SK-N-SH (cell line): ENCODE measurements around the gene TRIP6. TPM values are rescaled to one million over a fixed set of nuclear protein-coding genes. Genes with fewer than 3 reads are reported as not detected.

Experiments used
- CTCF ChIA-PET: fragments of 300-600, 350-600 bp; formaldehyde crosslinking; extraction: SDS; loops from one replicate; lab custom pipeline; 2021; lab: Yijun Ruan, JAX
- POLR2A ChIA-PET: fragments of 350-600 bp; sonication (Branson Sonifier 250); formaldehyde crosslinking; extraction: SDS; loops from one replicate; lab custom pipeline; 2020; ENCODE audit warnings: antibody characterized with exemption, inconsistent platforms; lab: Yijun Ruan, JAX
- DNase-seq: peaks from one replicate; pipeline ENCODE4 v3.0.0; 2012
- H2AFZ ChIP-seq: fragments of 200-600 bp; sonication (generic); 2 replicates; pipeline ENCODE4 v1.8.1; 2016; ENCODE audit warnings: antibody characterized with exemption, mild to moderate bottlenecking, low read depth
- H3F3A ChIP-seq: fragments of 200-600 bp; sonication (generic); replicated peaks from 2 replicates; pipeline ENCODE3; 2016; ENCODE audit warnings: antibody characterized with exemption, mild to moderate bottlenecking; ENCODE audit not compliant: insufficient read depth
- H3K27ac ChIP-seq, 2 experiments: fragments of 200-500 bp in 1 of 2; fragments of 200-600 bp in 1 of 2; sonication (Bioruptor generic) in 1 of 2; sonication (generic), shearing (Covaris generic) in 1 of 2; 2 replicates each; pipeline versions ENCODE4 v1.5.1 to v1.6.1; 2014 to 2016; ENCODE audit warnings: low read depth in 2 of 2, inconsistent platforms in 1 of 2, low read length in 1 of 2, mild to moderate bottlenecking in 1 of 2, mixed read lengths in 1 of 2
- H3K27me3 ChIP-seq: fragments of 200-600 bp; sonication (generic), shearing (Covaris generic); 2 replicates; pipeline ENCODE4 v1.6.1; 2016; ENCODE audit warnings: mixed run types; ENCODE audit not compliant: insufficient read depth
- H3K36me3 ChIP-seq, 2 experiments: fragments of 200-500 bp in 1 of 2; fragments of 200-600 bp in 1 of 2; sonication (Bioruptor generic) in 1 of 2; sonication (generic) in 1 of 2; replicated peaks in 1 of 2; 2 replicates each; pipeline versions ENCODE3 to v1.5.1; 2014 to 2016; ENCODE audit warnings: low read length in 1 of 2, mild to moderate bottlenecking in 1 of 2; ENCODE audit not compliant: insufficient read depth in 2 of 2, control insufficient read depth in 1 of 2
- H3K4me1 ChIP-seq, 2 experiments: fragments of 200-500 bp in 1 of 2; fragments of 200-600 bp in 1 of 2; sonication (Bioruptor generic) in 1 of 2; sonication (generic), shearing (Covaris generic) in 1 of 2; 2 replicates each; pipeline versions ENCODE4 v1.5.1 to v1.6.1; 2014 to 2016; ENCODE audit warnings: low read depth in 1 of 2, low read length in 1 of 2, mixed run types in 1 of 2; ENCODE audit not compliant: insufficient read depth in 2 of 2, control insufficient read depth in 1 of 2
- H3K4me2 ChIP-seq: fragments of 200-600 bp; sonication (generic), shearing (Covaris generic); 2 replicates; pipeline ENCODE4 v1.6.1; 2017; ENCODE audit warnings: mixed run types
- H3K4me3 ChIP-seq, 2 experiments: fragments of 200-500 bp in 1 of 2; fragments of 200-600 bp in 1 of 2; sonication (Bioruptor generic) in 1 of 2; sonication (generic), shearing (Covaris generic) in 1 of 2; 2 replicates each; pipeline versions ENCODE4 v1.5.1 to v1.8.1; 2014 to 2016; ENCODE audit warnings: low read depth in 2 of 2, inconsistent platforms in 1 of 2, low read length in 1 of 2, mild to moderate bottlenecking in 1 of 2, mixed read lengths in 1 of 2, moderate library complexity in 1 of 2
- H3K79me2 ChIP-seq: fragments of 200-600 bp; sonication (generic); 2 replicates; pipeline ENCODE4 v1.8.1; 2017; ENCODE audit warnings: mild to moderate bottlenecking; ENCODE audit not compliant: insufficient read depth
- H3K9ac ChIP-seq: fragments of 200-600 bp; sonication (generic); 2 replicates; pipeline ENCODE4 v1.6.1; 2017; ENCODE audit warnings: mixed run types
- H3K9me2 ChIP-seq: fragments of 200-600 bp; sonication (generic); 2 replicates; pipeline ENCODE4 v1.6.1; 2017; ENCODE audit warnings: mixed run types
- H3K9me3 ChIP-seq: fragments of 200-600 bp; sonication (generic); 2 replicates; pipeline ENCODE4 v1.6.1; 2017; ENCODE audit warnings: mixed run types, mild to moderate bottlenecking, moderate library complexity
- H4K20me1 ChIP-seq: fragments of 200-600 bp; sonication (generic); 2 replicates; pipeline ENCODE4 v1.6.1; 2017; ENCODE audit warnings: mild to moderate bottlenecking, mixed run types; ENCODE audit not compliant: insufficient read depth
- EZH2phosphoT487 ChIP-seq: fragments of 200-600 bp; sonication (generic); IDR thresholded peaks from 2 replicates; pipeline ENCODE4 v1.6.1; 2017; ENCODE audit warnings: low read depth, mixed run types, mild to moderate bottlenecking, antibody characterized with exemption, moderate library complexity, borderline replicate concordance
- FOXJ3 ChIP-seq: sonication (generic); formaldehyde crosslinking; IDR thresholded peaks from 2 replicates; pipeline ENCODE4 v1.5.1; 2020; ENCODE audit warnings: mild to moderate bottlenecking, missing genetic modification reagents
- JUND ChIP-seq: IDR thresholded peaks from 2 replicates; pipeline ENCODE4 v1.4.0; 2012
- MEF2A ChIP-seq: IDR thresholded peaks from 2 replicates; pipeline ENCODE4 v1.4.0; 2012; ENCODE audit warnings: low read depth, borderline replicate concordance
- MXI1 ChIP-seq: IDR thresholded peaks from 2 replicates; pipeline ENCODE4 v1.6.1; 2012; ENCODE audit warnings: mild to moderate bottlenecking, low read depth, low read length, improper control_type of control experiment
- TAF1 ChIP-seq: IDR thresholded peaks from 2 replicates; pipeline ENCODE4 v1.6.1; 2012; ENCODE audit warnings: low read depth, mild to moderate bottlenecking, low read length, moderate library complexity, borderline replicate concordance
- TCF12 ChIP-seq: IDR thresholded peaks from 2 replicates; pipeline ENCODE4 v1.4.0; 2012
- WGBS: methylation state at CpG from one replicate; pipeline ENCODE4 v1.1.6; 2017; ENCODE audit warnings: low lambda C conversion rate; 5-methylcytosine and 5-hydroxymethylcytosine counted together
- polyA plus RNA-seq, 3 experiments: library from polyadenylated mRNA; depleted of rRNA; stranded (reverse); fragments of >200 nt; gene quantifications; 2 replicates each; pipeline ENCODE4 v1.2.3, GENCODE V29; 2012
- TF ChIP-seq, protein P1 (sequence below): fragments of 200-600 bp; sonication (generic); IDR thresholded peaks from 2 replicates; pipeline ENCODE4 v1.6.1; 2017; ENCODE audit warnings: antibody characterized with exemption, mild to moderate bottlenecking, moderate library complexity
- TF ChIP-seq, protein P2 (sequence below): fragments of 150-350 bp; IDR thresholded peaks from 2 replicates; pipeline ENCODE4 v1.6.1; 2016; ENCODE audit warnings: mild to moderate bottlenecking, low read depth, low read length
- TF ChIP-seq, protein P3 (sequence below): IDR thresholded peaks from 2 replicates; pipeline ENCODE4 v1.6.1; 2012; ENCODE audit warnings: mild to moderate bottlenecking, low read depth, low read length, moderate library complexity
- TF ChIP-seq, protein P4 (sequence below): fragments of 150-350 bp; IDR thresholded peaks from 2 replicates; pipeline ENCODE4 v1.6.1; 2017; ENCODE audit warnings: antibody characterized with exemption, low read length, low read depth, borderline replicate concordance

The TRIP6 gene
- polyA plus RNA-seq, 1 of the 3 experiments (the other 2 are of a cell fraction), result 6.5 TPM

GRCh38 chr7:100882201-100882600, 15.0 kb downstream of the TRIP6 start:
- no peaks in the 10 kb centered on the region for H3K27me3 ChIP-seq
- H3K9me3 ChIP-seq, result no peaks in the 10 kb centered on the region
- H3K79me2 ChIP-seq, result peaks cover 78% of the 10 kb centered on the region
- TF ChIP-seq TAF1, result no peak
- TF ChIP-seq EZH2phosphoT487, result no peak
- TF ChIP-seq, all 33 proteins: peak for 0
- POLR2A ChIA-PET, result no interaction called here
- H3K27ac ChIP-seq, result no peak overlapping the region; a peak in 1 of 4 replicates
- CTCF ChIA-PET, result interaction anchor here (3.3 kb wide), 1 partner anchor 13 kb away, joined by 18 read pairs; the partner anchor contains the start of gene ACHE
- H3K9me2 ChIP-seq, result no peaks in the 10 kb centered on the region
- H3K36me3 ChIP-seq, result peaks cover 76 to 80% of the 10 kb centered on the region in 2 experiments
- H2AFZ ChIP-seq, result no peak overlapping the region
- 97% methylated on average over 9 of the region's 9 CpGs for whole genome bisulfite sequencing
- peaks cover 53% of the 10 kb centered on the region for H4K20me1 ChIP-seq
- no peak overlapping the region for H3K4me2 ChIP-seq
- H3K4me3 ChIP-seq, result no peak overlapping the region
- DNase-seq, result peak; percentile 30
- H3K9ac ChIP-seq, result no peak overlapping the region
- peaks cover 7 to 13% of the 10 kb centered on the region in 2 experiments; a peak in 2 of 4 replicates for H3K4me1 ChIP-seq
- H3F3A ChIP-seq, result peaks cover 36% of the 10 kb centered on the region

GRCh38 chr7:100882785-100883526, 15.8 kb downstream of the TRIP6 start:
- ChIA-PET POLR2A (no interaction called here), CTCF (interaction anchor here (3.3 kb wide), 1 partner anchor 12 kb away, joined by 18 read pairs; the partner anchor contains the start of gene ACHE)

More at GRCh38 chr7:100882785-100883526, 15.8 kb downstream of the TRIP6 start:
- Histone ChIP-seq H2AFZ (no peak overlapping the region), H3K4me3 (no peak overlapping the region), H4K20me1 (peaks cover 45% of the 10 kb centered on the region), H3K9me2 (no peaks in the 10 kb centered on the region), H3K36me3 (peaks cover 77 to 84% of the 10 kb centered on the region in 2 experiments), H3K9me3 (no peaks in the 10 kb centered on the region), H3K4me1 (peaks cover 14 to 16% of the 10 kb centered on the region in 2 experiments; a peak in 2 of 4 replicates), H3K79me2 (peaks cover 78% of the 10 kb centered on the region), H3K4me2 (no peak overlapping the region), H3F3A (peaks cover 38% of the 10 kb centered on the region), H3K27ac (no peak overlapping the region), H3K27me3 (no peaks in the 10 kb centered on the region), H3K9ac (no peak overlapping the region)
- 97% methylated on average over 24 of the region's 24 CpGs for WGBS
- TF ChIP-seq FOXJ3 (CRISPR knock-in tag), result no peak
- TF ChIP-seq JUND, result no peak
- TF ChIP-seq, protein P1, sequence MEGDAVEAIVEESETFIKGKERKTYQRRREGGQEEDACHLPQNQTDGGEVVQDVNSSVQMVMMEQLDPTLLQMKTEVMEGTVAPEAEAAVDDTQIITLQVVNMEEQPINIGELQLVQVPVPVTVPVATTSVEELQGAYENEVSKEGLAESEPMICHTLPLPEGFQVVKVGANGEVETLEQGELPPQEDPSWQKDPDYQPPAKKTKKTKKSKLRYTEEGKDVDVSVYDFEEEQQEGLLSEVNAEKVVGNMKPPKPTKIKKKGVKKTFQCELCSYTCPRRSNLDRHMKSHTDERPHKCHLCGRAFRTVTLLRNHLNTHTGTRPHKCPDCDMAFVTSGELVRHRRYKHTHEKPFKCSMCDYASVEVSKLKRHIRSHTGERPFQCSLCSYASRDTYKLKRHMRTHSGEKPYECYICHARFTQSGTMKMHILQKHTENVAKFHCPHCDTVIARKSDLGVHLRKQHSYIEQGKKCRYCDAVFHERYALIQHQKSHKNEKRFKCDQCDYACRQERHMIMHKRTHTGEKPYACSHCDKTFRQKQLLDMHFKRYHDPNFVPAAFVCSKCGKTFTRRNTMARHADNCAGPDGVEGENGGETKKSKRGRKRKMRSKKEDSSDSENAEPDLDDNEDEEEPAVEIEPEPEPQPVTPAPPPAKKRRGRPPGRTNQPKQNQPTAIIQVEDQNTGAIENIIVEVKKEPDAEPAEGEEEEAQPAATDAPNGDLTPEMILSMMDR, result no peak
- no peak for TF ChIP-seq TCF12
- no peak for TF ChIP-seq MXI1
- TF ChIP-seq MEF2A, result no peak
- TF ChIP-seq, protein P2, sequence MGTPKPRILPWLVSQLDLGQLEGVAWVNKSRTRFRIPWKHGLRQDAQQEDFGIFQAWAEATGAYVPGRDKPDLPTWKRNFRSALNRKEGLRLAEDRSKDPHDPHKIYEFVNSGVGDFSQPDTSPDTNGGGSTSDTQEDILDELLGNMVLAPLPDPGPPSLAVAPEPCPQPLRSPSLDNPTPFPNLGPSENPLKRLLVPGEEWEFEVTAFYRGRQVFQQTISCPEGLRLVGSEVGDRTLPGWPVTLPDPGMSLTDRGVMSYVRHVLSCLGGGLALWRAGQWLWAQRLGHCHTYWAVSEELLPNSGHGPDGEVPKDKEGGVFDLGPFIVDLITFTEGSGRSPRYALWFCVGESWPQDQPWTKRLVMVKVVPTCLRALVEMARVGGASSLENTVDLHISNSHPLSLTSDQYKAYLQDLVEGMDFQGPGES, result no peak
- TF ChIP-seq, protein P3, sequence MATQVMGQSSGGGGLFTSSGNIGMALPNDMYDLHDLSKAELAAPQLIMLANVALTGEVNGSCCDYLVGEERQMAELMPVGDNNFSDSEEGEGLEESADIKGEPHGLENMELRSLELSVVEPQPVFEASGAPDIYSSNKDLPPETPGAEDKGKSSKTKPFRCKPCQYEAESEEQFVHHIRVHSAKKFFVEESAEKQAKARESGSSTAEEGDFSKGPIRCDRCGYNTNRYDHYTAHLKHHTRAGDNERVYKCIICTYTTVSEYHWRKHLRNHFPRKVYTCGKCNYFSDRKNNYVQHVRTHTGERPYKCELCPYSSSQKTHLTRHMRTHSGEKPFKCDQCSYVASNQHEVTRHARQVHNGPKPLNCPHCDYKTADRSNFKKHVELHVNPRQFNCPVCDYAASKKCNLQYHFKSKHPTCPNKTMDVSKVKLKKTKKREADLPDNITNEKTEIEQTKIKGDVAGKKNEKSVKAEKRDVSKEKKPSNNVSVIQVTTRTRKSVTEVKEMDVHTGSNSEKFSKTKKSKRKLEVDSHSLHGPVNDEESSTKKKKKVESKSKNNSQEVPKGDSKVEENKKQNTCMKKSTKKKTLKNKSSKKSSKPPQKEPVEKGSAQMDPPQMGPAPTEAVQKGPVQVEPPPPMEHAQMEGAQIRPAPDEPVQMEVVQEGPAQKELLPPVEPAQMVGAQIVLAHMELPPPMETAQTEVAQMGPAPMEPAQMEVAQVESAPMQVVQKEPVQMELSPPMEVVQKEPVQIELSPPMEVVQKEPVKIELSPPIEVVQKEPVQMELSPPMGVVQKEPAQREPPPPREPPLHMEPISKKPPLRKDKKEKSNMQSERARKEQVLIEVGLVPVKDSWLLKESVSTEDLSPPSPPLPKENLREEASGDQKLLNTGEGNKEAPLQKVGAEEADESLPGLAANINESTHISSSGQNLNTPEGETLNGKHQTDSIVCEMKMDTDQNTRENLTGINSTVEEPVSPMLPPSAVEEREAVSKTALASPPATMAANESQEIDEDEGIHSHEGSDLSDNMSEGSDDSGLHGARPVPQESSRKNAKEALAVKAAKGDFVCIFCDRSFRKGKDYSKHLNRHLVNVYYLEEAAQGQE, result no peak
- TF ChIP-seq, protein P4, sequence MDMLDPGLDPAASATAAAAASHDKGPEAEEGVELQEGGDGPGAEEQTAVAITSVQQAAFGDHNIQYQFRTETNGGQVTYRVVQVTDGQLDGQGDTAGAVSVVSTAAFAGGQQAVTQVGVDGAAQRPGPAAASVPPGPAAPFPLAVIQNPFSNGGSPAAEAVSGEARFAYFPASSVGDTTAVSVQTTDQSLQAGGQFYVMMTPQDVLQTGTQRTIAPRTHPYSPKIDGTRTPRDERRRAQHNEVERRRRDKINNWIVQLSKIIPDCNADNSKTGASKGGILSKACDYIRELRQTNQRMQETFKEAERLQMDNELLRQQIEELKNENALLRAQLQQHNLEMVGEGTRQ, result no peak
- DNase-seq, result peak; percentile 32
